GM12865 (cell line): ENCODE results near the gene ZNF253.

Source experiments
- DNase-seq: peaks from one replicate; pipeline ENCODE4 v3.0.0; 2010; ENCODE audit warnings: low read depth
- H3K4me3 ChIP-seq: 2 replicates; pipeline ENCODE4 v1.5.1; 2011; ENCODE audit warnings: mild to moderate bottlenecking, low read depth, low read length, control low read depth
- TF ChIP-seq, protein P1 (sequence below): IDR thresholded peaks from 2 replicates; pipeline ENCODE4 v1.5.1; 2011; ENCODE audit warnings: low read length, control low read depth, low read depth, inconsistent platforms; ENCODE audit not compliant: insufficient read depth; ENCODE audit errors: missing control alignments

The ZNF253 gene

DNA sequence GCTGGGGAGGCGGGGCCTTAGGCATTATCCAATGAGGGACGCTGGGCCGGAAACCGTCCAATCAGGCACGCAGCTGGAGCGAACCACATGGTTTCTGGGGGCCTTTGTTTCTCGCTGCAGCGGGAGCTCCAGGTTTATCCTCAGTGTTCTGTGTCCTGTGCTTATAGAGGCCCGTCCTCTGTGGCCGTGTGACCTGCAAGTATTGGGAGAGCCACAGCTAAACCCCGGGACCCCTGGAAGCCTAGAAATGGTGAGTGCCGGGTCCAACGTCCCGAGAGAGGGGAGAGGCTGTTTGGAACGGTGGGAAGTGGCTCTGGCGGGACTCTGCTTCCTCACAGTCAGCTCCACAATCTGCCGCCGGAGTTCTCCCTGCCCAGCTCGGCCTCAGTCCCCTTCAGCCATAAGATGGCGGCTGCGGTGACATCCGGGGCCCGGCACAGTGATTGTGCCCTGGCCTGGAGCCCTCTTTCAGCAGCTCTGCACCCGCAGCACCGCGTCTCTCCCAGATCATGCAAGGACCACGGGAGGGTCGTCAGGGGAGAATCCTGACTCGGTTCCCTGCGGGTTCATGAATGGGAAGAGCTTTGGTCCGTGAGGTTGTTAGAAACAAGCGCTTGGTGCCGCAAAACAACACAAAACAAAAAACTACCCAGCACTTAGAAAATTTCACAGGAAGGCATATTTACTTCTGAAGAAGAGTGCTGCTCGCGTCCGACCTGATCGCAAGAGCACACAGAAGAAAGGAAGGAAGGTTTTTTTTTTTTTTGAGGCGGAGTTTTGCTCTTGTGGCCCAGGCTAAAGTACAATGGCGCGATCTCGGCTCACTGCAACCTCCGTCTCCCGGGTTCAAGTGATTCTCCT, at the start of gene ZNF253:
Gene ZNF253 (plus strand): TSS at position 133 of the 861 bp plus-strand sequence. CDS start 115 bp downstream, at position 248.
- H3K4me3 ChIP-seq: peak within 1 kb of the TSS; percentile 87
- DNase-seq: peak; percentile 97
- TF ChIP-seq, protein P1, sequence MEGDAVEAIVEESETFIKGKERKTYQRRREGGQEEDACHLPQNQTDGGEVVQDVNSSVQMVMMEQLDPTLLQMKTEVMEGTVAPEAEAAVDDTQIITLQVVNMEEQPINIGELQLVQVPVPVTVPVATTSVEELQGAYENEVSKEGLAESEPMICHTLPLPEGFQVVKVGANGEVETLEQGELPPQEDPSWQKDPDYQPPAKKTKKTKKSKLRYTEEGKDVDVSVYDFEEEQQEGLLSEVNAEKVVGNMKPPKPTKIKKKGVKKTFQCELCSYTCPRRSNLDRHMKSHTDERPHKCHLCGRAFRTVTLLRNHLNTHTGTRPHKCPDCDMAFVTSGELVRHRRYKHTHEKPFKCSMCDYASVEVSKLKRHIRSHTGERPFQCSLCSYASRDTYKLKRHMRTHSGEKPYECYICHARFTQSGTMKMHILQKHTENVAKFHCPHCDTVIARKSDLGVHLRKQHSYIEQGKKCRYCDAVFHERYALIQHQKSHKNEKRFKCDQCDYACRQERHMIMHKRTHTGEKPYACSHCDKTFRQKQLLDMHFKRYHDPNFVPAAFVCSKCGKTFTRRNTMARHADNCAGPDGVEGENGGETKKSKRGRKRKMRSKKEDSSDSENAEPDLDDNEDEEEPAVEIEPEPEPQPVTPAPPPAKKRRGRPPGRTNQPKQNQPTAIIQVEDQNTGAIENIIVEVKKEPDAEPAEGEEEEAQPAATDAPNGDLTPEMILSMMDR: no peak

- no peak overlapping the region for H3K4me3 ChIP-seq
- TF ChIP-seq, protein P1: no peak
- DNase-seq: no peak
Observed at GRCh38 chr19:19816679-19817078, 49.0 kb upstream of the ZNF253 start.

DNA sequence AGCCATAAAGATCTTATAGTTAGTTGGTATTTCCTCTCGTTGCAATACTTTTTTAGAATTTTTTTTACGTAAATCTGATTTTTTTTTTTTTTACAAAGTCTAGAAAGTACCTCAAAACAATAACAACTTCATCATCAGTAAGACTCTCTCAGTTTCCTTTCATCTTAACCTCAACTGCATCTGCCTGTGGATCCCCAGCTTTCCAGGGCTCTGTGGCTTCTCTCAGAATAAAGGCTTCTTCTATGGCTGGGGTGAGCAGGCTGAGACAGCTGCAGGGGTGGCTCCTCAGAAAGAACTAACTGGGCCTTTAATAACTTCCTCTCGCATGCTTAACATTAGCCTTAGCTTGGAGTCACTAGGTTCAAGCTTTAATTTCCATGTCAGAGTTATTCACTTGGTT, 48.3 kb upstream of the ZNF253 start:
- TF ChIP-seq, protein P1: no peak
- no peak overlapping the region for H3K4me3 ChIP-seq
- no peak for DNase-seq

GRCh38 chr19:19820774-19821320, 44.8 kb upstream of the ZNF253 start:
- TF ChIP-seq, protein P1: no peak
- peak; percentile 33 for DNase-seq
- H3K4me3 ChIP-seq: peak overlapping the region; percentile 75

- TF ChIP-seq, protein P1: no peak
- peak within 1 kb of the TSS; percentile 75 for H3K4me3 ChIP-seq
Observed at GRCh38 chr19:19821366-19821951, 44.2 kb upstream of the ZNF253 start, which contains the start of gene ZNF506. Gene ZNF506 (minus strand): TSS chr19:19821750. CDS start chr19:19821603, 147 bp downstream.

DNA sequence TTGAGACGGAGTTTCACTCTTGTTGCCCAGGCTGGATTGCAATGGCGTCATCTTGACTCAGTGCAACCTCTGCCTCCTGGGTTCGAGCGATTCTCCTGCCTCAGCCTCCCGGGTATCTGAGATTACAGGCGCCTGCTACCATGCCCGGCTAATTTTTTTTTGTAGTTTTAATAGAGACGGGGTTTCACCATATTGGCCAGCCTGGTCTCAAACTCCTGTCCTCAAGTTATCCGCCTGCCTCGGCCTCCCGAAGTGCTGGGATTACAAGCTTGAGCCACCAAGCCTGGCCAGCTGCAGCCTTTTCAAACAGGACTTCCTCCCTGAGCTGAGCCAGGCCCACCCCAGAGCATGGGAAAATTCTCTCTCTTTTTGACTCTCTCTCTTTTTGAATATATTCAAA, 43.7 kb upstream of the ZNF253 start:
- H3K4me3 ChIP-seq: peak overlapping the region; percentile 75
- peak; percentile 10 for DNase-seq

More at GRCh38 chr19:19821366-19821951, 44.2 kb upstream of the ZNF253 start, which contains the start of gene ZNF506:
- peak; percentile 97 for DNase-seq

DNA sequence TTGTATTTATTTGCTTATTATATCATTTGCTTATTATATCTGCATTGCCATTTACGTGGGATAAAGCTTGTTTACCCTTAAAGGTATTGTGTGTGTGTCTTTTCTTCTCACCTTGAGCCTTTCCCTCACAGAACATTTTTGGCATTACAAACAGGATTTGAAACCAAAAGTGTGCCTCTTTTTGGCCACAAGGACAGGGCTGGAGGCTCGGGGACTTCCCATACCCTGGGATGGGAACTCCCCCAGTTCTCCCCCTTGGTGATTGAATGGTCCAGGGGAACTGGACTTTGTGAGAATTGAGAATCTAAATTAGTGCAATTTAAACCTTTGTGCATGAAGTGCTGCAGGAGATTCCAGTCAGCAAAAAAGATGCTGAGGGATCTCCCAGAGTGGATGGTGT, 41.8 kb upstream of the ZNF253 start:
- DNase-seq: peak; percentile 65
- H3K4me3 ChIP-seq: no peak overlapping the region
- TF ChIP-seq, protein P1: no peak
